HG03066 (cell line): ENCODE measurements around the gene MED27.
"Not testable (repeated sequence)": the region's sequence is repeated elsewhere in the genome, so short reads cannot be mapped to it uniquely, and the experiment has no call there.

ENCODE experiments used
- ATAC-seq: cut with Tn5 transposase; IDR thresholded peaks from one replicate; pipeline ENCODE4 v1.9.1; 2021; ENCODE audit warnings: low read depth; ENCODE audit not compliant: unreplicated experiment

MED27 gene

GRCh38 chr9:131937451-131937850 lies 142.2 kb downstream of the MED27 start:
- no peak for ATAC-seq

- ATAC-seq: no peak
These were observed 142.7 kb downstream of the MED27 start for GRCh38 chr9:131936929-131937328.

- no peak for ATAC-seq
These were observed 145.0 kb downstream of the MED27 start for GRCh38 chr9:131934673-131935072.

- ATAC-seq: no peak
These were observed 152.6 kb downstream of the MED27 start for GRCh38 chr9:131927091-131927490.

GRCh38 chr9:131926360-131926922 lies 153.2 kb downstream of the MED27 start:
- ATAC-seq: no peak

GRCh38 chr9:131925677-131926177 lies 153.9 kb downstream of the MED27 start:
- no peak for ATAC-seq

GRCh38 chr9:131923766-131924165 lies 155.9 kb downstream of the MED27 start:
- no peak for ATAC-seq

GRCh38 chr9:131923132-131923671 lies 156.5 kb downstream of the MED27 start:
- no peak for ATAC-seq

- not testable (repeated sequence) for ATAC-seq
These were observed 158.0 kb downstream of the MED27 start for GRCh38 chr9:131921635-131922034.

- no peak for ATAC-seq
These were observed 160.5 kb downstream of the MED27 start for GRCh38 chr9:131919216-131919615.

GRCh38 chr9:131918481-131918880 lies 161.2 kb downstream of the MED27 start:
- no peak for ATAC-seq

- no peak for ATAC-seq
These were observed 162.7 kb downstream of the MED27 start for GRCh38 chr9:131917009-131917408.

- no peak for ATAC-seq
These were observed 164.5 kb downstream of the MED27 start for GRCh38 chr9:131915181-131915580.

GRCh38 chr9:131912671-131913070 lies 167.0 kb downstream of the MED27 start:
- no peak for ATAC-seq

GRCh38 chr9:131912069-131912468 lies 167.6 kb downstream of the MED27 start:
- no peak for ATAC-seq

GRCh38 chr9:131910572-131910971 lies 169.1 kb downstream of the MED27 start:
- ATAC-seq: no peak

GRCh38 chr9:131905144-131905543 lies 174.5 kb downstream of the MED27 start:
- no peak for ATAC-seq

GRCh38 chr9:131899296-131900228 lies 180.1 kb downstream of the MED27 start:
- no peak for ATAC-seq

GRCh38 chr9:131892902-131893500 lies 186.7 kb downstream of the MED27 start:
- no peak for ATAC-seq

GRCh38 chr9:131892162-131892707 lies 187.4 kb downstream of the MED27 start:
- ATAC-seq: no peak

GRCh38 chr9:131891598-131891997 lies 188.1 kb downstream of the MED27 start:
- no peak for ATAC-seq
